GM10847 (cell line): ENCODE data around the gene PIEZO2.

Experiments
- POLR2A ChIP-seq: IDR thresholded peaks from 2 replicates; pipeline ENCODE4 v1.6.1; 2011; ENCODE audit not compliant: insufficient read length; ENCODE audit errors: extremely low read depth

The PIEZO2 gene

DNA sequence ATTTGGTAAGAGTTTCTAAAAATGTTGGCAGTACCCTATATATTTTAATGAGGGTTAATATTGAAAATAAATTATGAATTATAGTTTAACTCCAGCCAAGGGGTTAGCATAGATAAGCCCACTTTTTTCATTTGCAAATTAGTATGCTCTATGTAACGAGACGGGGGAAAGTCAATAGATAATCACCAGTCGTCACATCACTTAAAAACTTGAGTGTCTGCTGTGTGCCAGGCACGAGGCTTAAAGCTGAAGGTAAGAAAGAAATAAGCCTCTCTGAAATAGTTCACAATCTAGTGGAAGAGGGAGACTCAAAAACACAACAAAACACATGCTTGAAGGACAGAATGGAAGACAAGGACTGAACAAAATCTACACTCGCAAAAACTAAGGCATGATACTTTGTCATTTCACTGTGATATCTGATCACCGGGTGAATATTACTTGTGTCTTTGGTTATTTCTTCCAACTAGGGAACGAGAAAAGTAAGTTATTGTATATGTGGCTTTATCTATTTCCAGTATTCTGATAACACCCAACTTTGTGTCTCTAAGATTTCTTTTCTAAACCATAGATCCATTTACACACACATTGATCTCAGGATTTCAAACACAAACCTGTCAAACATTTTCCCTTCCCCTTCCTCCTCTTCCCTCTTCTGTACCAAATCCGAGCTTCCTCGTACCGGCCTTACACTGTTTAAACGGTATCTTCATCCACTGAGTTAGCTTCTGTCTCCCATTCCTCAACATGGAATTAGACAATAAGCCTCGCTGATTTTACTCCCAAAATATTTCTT is 199.1 kb downstream of the PIEZO2 start:
- TF ChIP-seq POLR2A: no peak

DNA sequence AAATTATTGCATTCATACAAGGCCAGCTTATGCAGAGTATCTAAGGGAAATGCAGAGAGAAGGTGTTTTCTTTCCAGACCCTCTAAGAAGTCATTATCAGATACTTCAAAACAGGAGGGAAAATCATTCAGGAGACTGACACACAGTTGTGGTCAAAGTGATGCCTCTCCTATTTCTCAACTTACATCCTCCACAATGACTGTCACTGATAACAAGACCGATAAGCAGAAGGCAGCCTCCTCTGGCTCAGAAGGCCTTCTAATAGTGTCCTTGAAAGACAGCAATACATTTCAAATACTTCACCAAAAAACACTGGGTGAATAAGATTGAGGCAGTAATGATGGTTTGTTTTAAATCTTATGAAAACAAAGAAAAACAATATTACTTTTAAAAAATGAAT is 199.7 kb downstream of the PIEZO2 start:
- no peak for TF ChIP-seq POLR2A

GRCh38 chr18:10948421-10948820 is 200.9 kb downstream of the PIEZO2 start:
- no peak for TF ChIP-seq POLR2A

GRCh38 chr18:10946058-10946457 is 203.3 kb downstream of the PIEZO2 start:
- TF ChIP-seq POLR2A: no peak

GRCh38 chr18:10942998-10943397 is 206.4 kb downstream of the PIEZO2 start:
- TF ChIP-seq POLR2A: no peak

DNA sequence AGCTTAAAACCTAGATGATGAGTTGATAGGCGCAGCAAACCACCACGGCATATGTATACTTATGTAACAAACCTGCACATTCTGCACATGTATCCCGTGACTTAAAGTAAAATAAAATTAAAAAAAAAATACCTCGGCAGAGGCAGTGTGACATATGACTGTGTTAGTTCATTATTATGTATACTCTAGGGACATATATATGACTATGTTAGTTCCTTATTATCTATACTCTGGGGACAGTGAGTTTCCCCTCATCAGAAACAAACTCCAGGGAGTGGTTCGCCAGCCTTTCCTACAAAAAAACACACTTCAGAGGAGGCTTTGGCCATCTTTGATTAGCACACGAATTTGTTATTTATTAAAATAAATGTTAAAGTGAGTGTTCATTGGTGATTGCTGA is 209.5 kb downstream of the PIEZO2 start:
- no peak for TF ChIP-seq POLR2A

- no peak for TF ChIP-seq POLR2A
These were observed 211.4 kb downstream of the PIEZO2 start for GRCh38 chr18:10937743-10938640.

DNA sequence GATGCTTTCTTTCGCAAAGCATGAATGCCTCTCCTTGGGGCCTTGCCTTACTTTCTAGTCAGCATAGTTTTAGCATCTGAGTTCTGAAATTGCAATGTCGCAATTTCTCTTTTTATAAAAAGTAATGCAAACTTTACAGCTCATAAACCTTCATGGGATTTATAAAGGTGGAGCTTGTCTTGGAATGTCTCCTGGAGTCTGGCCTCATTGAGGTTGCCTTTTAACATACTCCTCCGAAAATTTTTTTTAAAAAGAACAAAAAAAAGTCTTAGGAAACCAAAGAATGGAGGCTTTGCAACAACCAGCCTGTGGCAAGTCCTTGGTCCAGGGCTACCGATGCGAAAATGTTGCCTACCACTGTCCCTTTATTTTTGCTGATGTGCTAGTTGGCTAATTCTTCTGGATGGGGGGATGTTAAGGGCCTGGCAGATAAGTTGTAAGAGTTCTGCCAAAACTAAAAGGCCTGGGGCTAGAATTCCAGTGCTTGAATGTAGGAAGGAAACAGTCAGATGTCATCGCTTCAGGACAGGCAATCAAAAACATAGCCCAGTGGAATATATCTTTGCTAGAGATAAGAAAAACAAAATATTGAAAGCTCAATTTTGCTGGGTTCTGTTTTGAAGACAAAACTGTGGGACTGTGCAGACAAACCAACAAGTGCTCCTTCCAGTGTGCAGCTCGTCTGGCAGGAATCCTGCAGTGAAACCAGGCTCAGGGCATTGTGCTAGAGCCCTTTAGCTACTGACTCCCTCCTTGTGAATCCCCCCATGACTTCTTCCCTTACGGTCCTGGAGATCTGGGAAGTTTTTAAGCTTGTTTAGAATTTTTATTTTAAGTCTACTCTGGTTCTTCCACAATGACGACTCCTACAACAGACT is 213.0 kb downstream of the PIEZO2 start:
- TF ChIP-seq POLR2A: no peak

- no peak for TF ChIP-seq POLR2A
These were observed 213.8 kb downstream of the PIEZO2 start for GRCh38 chr18:10935588-10935987.

GRCh38 chr18:10930076-10930475 is 219.3 kb downstream of the PIEZO2 start:
- no peak for TF ChIP-seq POLR2A

DNA sequence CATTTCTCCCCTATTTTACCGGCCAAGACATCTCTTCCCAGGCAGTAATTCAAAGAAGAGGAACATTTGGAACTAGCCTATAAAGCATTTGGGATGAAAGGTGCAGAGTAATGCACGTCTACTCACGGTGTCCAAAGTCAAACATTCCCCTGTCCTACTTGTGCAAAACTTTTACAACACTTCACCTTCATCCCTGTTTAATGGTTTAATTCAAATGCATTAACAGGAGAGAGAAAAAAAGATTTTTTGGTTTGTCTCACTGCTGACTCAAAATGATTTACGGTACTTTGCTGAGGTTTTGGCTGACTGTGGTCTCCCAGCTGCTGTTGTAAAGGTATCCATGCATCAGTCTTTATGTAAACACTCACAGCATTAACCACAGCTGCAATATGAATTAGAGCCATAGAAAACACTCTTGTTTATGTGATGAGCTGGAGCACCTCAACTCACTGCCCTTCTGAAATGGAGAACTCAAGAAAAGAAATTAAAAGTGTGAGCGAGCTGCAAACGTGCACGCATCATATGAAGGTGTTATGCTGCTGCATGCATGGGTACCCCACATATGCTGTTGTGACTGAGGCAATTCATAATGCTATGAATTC is 220.5 kb downstream of the PIEZO2 start:
- no peak for TF ChIP-seq POLR2A

- no peak for TF ChIP-seq POLR2A
These were observed 221.2 kb downstream of the PIEZO2 start for GRCh38 chr18:10928011-10928771.

DNA sequence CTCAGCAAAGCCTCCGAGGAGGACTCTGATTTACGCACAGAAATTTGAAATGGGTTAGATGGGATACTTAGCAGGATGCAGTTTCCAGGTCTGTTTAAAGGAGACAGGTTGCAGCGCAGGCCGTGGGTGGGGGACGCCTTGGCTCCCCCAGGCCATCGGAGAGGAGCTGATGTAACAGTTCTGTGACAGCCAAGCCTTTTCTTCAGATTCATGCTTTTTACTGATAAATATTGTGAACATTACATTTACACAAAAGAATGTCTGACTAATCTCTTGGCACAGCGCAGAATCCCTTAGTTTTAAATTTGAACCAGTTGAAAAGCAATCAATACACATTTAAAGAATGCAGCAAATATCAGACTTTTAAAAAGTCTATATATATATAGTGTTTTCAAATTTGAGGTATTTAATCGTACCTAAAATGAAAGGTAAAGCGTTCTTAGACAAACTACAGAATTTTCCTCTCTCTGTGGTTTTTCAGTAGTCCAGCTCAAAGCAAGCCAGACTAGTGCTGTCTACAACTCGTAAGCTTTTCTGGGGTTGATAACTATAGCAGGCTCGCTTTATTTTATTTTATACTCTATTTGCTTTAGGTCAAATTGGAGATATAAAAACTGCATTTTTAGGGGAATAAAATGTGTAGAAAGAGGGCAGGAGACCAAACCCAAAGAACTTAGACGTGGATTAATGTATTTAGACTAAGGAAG is 221.9 kb downstream of the PIEZO2 start:
- no peak for TF ChIP-seq POLR2A
